Body of pancreas (tissue), 4 donors: ENCODE measurements around the gene SYT13.

Experiments used
- POLR2A ChIP-seq, 3 donors: fragments of 450-650 bp; IDR thresholded peaks; one replicate each; pipeline ENCODE4 v1.6.1; 2016; ENCODE audit warnings: antibody characterized with exemption in 3 of 3, mild to moderate bottlenecking in 2 of 3
- TF ChIP-seq, protein P1 (sequence below), 7 experiments: fragments of 450-650 bp in 4 of 7; fragments of 200-600 bp in 3 of 7; sonication (generic) in 3 of 7; IDR thresholded peaks; one replicate each; pipeline ENCODE4 v1.5.1; 2016 to 2019; ENCODE audit warnings: antibody characterized with exemption in 7 of 7

DNA sequence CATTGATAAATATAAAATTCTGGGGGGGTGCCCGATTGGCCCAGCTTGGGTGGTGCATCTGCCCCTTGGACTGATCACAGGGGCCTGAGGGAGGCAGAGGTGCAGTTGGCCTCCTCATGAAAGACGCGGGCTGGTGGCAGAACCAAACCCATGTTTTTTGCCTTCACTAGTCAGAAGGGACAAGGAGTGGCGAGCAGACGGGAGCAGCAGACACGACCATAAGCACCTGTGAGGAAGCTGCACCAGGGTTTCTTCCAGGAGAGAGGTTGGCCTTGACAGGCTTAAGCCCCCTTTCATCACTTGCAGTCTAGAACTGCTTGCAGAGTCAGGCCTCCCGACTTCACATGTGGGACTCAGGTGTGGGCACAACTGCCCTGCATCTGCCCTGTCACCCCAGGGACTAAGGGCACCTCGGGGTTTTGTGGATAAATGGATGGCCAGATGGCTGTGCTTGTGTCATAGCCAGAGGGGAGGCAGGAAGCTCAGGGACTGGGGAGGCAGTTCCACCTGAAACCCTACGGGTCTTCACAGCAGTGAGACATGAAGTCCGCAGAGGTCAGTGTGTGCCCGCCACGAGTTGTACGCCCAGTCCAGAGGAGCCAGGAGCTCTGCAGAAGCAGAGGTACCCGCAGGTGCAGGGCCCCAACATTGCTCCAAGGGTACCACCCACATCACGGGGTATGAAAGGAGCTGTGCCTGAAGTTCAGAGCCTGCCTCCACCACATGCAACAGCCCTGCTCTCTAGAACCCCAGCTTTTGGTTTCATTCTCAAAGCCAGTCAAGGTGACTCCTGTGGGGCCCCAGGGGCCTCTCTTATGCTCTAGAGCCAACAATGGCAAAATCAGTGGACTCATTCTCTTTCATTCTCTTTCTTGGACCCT lies 18.2 kb upstream of the SYT13 start:
- TF ChIP-seq, protein P1, sequence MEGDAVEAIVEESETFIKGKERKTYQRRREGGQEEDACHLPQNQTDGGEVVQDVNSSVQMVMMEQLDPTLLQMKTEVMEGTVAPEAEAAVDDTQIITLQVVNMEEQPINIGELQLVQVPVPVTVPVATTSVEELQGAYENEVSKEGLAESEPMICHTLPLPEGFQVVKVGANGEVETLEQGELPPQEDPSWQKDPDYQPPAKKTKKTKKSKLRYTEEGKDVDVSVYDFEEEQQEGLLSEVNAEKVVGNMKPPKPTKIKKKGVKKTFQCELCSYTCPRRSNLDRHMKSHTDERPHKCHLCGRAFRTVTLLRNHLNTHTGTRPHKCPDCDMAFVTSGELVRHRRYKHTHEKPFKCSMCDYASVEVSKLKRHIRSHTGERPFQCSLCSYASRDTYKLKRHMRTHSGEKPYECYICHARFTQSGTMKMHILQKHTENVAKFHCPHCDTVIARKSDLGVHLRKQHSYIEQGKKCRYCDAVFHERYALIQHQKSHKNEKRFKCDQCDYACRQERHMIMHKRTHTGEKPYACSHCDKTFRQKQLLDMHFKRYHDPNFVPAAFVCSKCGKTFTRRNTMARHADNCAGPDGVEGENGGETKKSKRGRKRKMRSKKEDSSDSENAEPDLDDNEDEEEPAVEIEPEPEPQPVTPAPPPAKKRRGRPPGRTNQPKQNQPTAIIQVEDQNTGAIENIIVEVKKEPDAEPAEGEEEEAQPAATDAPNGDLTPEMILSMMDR (IDR thresholded peaks at IDR 0.05), result no peak
- TF ChIP-seq POLR2A (IDR thresholded peaks at IDR 0.05), result no peak
